HL-60/S4 treated with phorbol 12-myristate 13-acetate at 8.2 ng/mL for 4 days and 3 days (cell line): ENCODE results near the gene DLX3.
"Not testable (repeated sequence)": the region's sequence is repeated elsewhere in the genome, so short reads cannot be mapped to it uniquely, and the experiment has no call there.

Experiments
- in situ Hi-C: fragments of 300-500 bp; cut with MboI; formaldehyde crosslinking; loops from 2 replicates; pipeline ENCODE4 v1.15.0; 2022; ENCODE audit warnings: low sequenced_read_pairs

The DLX3 gene

DNA sequence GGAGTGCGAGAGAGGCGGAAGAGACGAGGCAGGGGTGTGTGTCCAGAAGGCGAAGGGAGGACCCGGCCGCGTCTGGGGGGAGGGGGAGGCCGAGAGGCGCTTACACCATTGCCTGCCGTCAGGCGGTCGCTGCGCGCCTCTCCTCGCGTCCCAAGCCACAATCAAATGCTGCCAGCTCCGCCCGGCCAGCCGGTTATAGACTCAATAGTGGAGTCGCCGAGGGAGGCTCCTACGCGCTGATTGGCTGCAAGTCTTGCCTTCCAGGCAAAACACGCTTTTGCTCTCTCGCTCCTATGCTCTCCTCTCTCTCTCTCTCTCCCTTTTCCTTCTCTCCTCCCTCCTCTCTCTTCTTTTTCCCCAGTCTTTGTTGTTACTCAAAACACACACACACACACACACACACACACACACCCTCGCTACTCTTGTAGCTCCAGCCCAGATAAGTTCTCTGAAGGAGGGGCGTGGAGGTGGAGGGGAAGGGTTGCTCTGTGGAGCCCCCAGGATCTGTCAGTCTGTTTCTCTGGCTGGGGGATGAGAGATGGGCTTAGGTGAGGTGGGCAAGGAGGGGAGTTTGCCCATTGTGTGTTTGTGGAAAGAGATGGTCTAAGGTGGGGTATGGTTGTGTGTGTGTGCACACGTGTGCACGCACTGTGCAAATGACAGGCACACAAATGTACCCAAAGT lies at the start of gene DLX3:
Gene DLX3, minus strand, starts transcription at position 170 of the 684 bp plus-strand sequence. CDS start 226 bp downstream, outside the sequence.
- in situ Hi-C loops, result no loop called here

DNA sequence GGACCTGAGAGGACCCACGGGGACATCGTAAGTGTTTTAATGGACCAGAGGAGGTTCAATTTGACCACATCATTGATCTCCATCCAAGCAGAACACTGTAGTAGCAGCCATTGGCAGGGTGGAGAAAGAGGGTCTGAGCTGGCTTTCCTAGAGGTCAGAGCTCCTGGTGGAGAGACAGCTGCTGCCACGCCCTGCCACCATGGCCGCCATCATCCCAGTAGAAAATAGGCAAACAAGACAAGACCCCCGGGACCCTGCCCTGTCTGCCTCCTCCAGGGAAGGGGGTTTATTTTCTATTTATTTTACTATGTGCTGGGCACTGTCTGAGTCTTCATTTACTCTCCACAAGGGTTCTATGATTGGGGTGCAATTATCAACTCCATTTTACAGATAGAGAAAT lies 49.5 kb upstream of the DLX3 start:
- in situ Hi-C loops, result no loop called here

DNA sequence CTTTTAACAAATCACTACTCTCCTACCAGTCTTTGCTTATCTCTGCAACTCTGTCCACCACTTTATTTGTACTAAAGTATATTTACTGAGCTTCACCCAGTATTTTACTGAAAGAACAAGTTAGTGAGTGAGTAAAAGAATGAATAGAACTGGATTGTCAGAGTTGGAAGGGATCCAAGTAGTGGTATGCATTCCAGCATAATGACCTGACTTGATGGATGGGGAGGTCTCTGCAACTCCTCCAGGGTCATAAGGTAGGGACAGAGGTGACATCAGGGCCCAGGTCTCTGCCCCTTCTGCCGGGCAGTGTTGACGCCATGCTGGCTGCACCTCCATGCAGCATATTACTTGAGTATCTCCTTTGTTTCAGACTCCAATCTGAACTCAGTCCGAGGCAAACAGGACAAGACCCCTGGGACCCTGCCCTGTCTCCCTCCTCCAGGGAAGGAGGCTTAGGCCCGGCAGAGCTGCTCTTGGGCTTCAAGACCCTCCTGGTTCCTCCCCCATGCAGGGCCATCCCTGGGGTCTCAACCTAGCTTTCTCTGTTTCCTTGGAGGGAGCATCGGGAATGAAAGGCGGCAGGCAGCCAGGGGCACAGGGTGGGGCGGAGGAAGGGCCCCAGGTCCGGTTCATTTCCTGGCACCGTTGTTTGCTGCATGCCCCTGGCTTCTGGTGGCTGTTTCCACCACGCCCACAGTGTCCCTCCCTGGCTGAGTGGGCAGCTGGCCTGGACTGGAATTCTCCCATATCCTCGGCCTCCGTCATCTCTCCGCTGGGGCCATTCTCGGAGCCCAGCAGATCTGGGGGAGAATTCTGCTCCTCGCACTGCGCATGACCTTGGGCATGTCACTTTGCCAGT lies 48.5 kb upstream of the DLX3 start:
- in situ Hi-C loops, result no loop called here

- in situ Hi-C loops, result no loop called here
Observed at GRCh38 chr17:50042211-50042610, 47.2 kb upstream of the DLX3 start.

DNA sequence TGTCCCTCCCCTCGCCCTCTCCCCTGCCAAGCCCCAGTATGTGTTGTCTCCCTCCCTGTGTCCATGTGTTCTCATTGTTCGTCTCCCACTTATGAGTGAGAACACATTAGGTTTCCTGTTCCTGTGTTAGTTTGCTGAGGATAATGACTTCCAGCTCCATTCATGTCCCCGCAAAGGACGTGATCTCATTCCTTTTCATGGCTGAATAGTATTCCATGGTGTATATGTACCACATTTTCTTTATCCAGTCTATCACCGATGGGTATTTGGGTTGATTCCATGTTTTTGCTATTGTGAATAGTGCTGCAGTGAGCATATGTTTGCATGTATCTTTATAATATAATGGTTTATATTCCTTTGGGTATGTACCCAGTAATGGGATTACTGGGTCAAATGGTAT lies 45.5 kb upstream of the DLX3 start:
- in situ Hi-C loops, result not testable (repeated sequence)

- in situ Hi-C loops, result no loop called here
Observed at GRCh38 chr17:50039058-50039457, 44.0 kb upstream of the DLX3 start.

- in situ Hi-C loops, result no loop called here
Observed at GRCh38 chr17:50037321-50038107, 42.5 kb upstream of the DLX3 start.

GRCh38 chr17:50036455-50037261 lies 41.6 kb upstream of the DLX3 start:
- in situ Hi-C loops, result no loop called here

DNA sequence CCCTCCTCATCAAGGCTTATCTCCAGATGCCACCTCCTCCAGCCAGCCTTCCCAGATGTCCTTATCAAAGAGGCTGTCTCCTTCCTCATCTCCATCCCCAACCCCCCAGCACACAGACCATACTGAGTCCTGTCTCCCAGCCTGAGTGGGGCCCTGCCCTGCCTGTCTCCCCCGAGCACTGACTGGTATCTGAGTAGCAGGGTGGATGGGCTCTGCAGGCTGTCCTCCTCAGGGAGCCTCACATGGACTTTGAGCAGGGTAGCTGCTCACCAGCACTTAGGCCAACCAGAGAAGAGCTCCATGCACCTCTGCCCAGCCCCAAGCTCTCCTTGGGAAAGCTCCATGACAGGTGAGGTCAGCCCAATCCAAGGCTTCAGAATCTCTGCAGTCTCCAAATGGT lies 40.9 kb upstream of the DLX3 start:
- in situ Hi-C loops, result no loop called here

DNA sequence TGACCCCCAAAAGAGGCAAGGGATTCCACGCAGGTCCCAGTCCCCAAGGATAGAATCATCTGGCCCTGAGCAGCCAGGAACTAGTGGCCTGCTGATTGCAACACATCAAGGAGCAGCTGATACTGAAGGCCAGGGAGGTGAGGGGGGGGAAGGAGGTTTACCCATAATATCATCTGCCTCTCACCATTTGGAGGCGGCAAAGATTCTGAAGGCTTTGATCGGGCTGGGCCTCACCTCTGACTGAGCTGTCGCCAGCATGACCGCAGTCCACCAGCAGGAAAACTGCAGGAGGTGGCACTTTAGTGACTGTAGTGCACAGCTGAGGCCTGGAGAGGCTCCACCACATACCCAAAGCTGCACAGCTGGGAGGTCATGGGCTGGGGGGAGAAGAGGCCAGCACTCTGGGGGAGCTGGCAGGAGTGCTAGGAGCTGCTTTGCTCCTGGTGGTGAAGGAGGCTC lies 40.4 kb upstream of the DLX3 start:
- in situ Hi-C loops, result no loop called here

- in situ Hi-C loops, result no loop called here
Observed at GRCh38 chr17:50034498-50035364, 39.7 kb upstream of the DLX3 start.

GRCh38 chr17:50033316-50033715 lies 38.3 kb upstream of the DLX3 start:
- in situ Hi-C loops, result no loop called here

GRCh38 chr17:50029185-50029584 lies 34.2 kb upstream of the DLX3 start:
- in situ Hi-C loops, result loop anchor here (10.0 kb wide), 1 partner anchor 56 kb away; no protein-coding TSS in a partner anchor

- in situ Hi-C loops, result loop anchor here (10.0 kb wide), 1 partner anchor 56 kb away; no protein-coding TSS in a partner anchor
Observed at GRCh38 chr17:50028736-50029120, 33.7 kb upstream of the DLX3 start.

DNA sequence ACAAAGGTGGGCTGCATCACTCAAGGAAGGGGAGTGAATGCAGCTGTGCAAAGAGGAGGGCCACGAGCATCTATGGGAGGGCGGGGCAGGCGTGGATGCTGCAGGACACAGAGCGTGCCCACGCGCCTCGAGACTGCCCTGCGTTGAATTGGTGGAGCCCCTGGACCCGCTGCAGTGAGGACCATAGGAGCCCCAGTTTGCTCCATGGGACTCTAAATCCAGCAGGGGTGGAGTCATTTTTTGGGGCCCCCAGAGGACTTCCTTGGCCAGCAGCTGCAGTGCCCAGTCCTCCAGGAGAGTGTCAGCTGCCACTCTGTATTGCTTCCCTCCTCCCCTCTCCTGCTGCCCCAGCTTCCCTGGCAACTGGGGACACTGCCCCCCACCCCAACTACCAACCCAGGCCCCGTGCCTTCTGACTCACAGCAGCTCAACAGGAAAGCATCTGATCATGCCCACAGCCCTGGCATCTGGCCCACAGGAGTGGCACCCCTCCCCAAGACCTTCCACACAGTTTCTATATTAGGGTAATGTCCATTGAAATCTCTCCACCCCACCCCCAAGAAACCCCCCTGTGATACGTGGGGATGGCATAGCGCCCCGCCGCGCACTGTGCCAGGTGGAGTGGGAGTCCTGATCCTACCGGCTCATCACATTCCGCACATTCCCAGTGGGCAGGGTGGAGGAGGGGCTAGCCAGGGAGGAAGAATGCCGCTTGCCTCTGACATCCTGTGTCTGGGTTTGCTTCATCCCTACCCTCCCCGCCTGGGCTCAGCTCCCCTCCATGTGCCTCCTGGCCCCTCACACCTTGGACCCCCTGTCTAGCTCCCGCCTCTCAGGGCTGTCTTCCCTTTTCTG lies 33.1 kb upstream of the DLX3 start:
- in situ Hi-C loops, result loop anchor here (10.0 kb wide), 1 partner anchor 57 kb away; no protein-coding TSS in a partner anchor

DNA sequence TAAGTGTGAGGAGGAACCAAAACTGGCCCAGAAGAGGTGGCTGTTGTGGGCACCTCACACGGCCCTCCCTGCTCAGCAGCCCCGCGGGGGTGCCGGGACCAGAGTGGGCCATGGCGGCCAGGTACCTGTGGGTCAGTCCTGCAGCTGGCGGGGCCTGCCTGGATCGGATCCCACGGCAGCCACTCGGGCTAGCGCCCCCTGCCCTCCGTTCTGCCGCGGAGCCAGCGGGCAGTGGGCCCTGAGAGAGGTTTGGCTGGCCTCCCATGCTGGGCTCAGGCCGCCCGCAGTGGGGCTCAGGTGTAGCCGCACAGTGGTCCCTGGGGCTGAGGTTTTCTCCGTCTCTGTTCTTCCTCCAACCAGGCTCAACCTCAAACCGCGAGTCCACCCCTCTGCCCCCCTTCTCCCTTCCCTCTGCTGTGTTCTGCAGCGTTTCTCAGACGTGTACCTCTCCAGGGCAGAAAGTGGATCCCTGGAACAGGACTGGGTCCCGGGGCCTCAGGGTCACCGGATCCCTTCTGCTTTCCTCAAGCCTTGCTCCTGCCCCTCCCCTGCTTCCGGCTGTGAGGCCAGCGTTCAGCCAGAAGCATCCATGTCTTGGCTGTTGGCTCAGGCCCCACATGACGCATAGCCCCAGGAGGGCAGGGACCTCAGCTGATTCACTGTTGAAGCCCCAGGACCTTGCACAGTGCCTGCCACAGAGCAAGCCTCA lies 32.3 kb upstream of the DLX3 start:
- in situ Hi-C loops, result loop anchor here (10.0 kb wide), 1 partner anchor 57 kb away; no protein-coding TSS in a partner anchor

DNA sequence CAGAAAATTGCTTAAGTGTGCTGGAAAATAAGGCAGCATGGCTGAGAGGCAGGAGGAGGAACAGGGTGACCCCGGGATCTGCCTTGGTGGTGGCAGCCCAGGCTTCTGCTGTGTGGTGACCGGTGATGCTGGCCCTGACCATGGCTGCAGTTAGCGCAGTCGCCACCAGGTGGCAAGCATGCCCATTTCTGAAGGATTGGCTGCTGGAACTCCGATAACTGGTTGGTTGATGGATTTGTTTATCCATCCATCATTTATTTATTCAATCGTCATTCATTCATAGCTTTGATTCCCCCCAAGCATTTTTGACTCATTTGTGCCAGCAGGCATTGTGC lies 31.8 kb upstream of the DLX3 start:
- in situ Hi-C loops, result loop anchor here (10.0 kb wide), 1 partner anchor 58 kb away; no protein-coding TSS in a partner anchor
